Upper lobe of left lung (tissue), 6 donors: ENCODE results near the gene GAP43. TPM values are rescaled to one million over a fixed set of nuclear protein-coding genes. Genes with fewer than 3 reads are reported as not detected.

ENCODE experiments used
- ATAC-seq, 2 donors: fragments of 200-7000 bp; cut with Tn5 transposase; one replicate each; pipeline ENCODE4 v1.9.1; 2022; ENCODE audit warnings: mild to moderate bottlenecking in 2 of 2, moderate library complexity in 2 of 2; ENCODE audit not compliant: low FRiP score in 2 of 2
- DNase-seq, 2 donors: peaks; one replicate each; pipeline ENCODE4 v3.0.0-alpha.2; 2019 to 2020
- H3K27ac ChIP-seq, 4 donors: fragments of 200-600 bp; sonication (generic); one replicate each; pipeline ENCODE4 v1.5.1; 2016 to 2019
- H3K27me3 ChIP-seq, 4 donors: fragments of 200-600 bp; sonication (generic); one replicate each; pipeline ENCODE4 v1.5.1; 2017 to 2019
- H3K36me3 ChIP-seq, 4 donors: fragments of 200-600 bp; sonication (generic); one replicate each; pipeline ENCODE4 v1.5.1; 2016 to 2019
- H3K4me1 ChIP-seq, 4 donors: fragments of 200-600 bp; sonication (generic); one replicate each; pipeline ENCODE4 v1.5.1; 2018 to 2019
- H3K4me3 ChIP-seq, 4 donors: fragments of 200-600 bp; sonication (generic); one replicate each; pipeline ENCODE4 v1.5.1; 2017 to 2019; ENCODE audit warnings: mild to moderate bottlenecking in 2 of 4, moderate library complexity in 1 of 4
- H3K9me3 ChIP-seq, 4 donors: fragments of 200-600 bp; sonication (generic); one replicate each; pipeline ENCODE4 v1.5.1; 2018 to 2019
- EP300 ChIP-seq, 4 donors: sonication (generic); formaldehyde crosslinking; IDR thresholded peaks; one replicate each; pipeline ENCODE4 v1.5.1; 2017; ENCODE audit warnings: antibody characterized with exemption in 4 of 4, control low read depth in 2 of 4
- POLR2A ChIP-seq, 4 donors: fragments of 450-650 bp; IDR thresholded peaks; one replicate each; pipeline ENCODE4 v1.5.1; 2016 to 2017; ENCODE audit warnings: antibody characterized with exemption in 4 of 4, mild to moderate bottlenecking in 2 of 4
- POLR2AphosphoS5 ChIP-seq, 2 donors: sonication (generic); formaldehyde crosslinking; IDR thresholded peaks; one replicate each; pipeline ENCODE4 v1.5.1; 2017; ENCODE audit warnings: antibody characterized with exemption in 2 of 2
- WGBS, 2 donors: methylation state at CpG; one replicate each; pipeline ENCODE4 v1.1.5; 2017 to 2018; 5-methylcytosine and 5-hydroxymethylcytosine counted together
- total RNA-seq, 6 donors: library from RNA; depleted of rRNA in 4 of 6; stranded (reverse); fragments of >200 nt in 4 of 6; gene quantifications; one replicate each; pipeline versions ENCODE4 v1.1.0 to v1.2.1, GENCODE V29; 2016 to 2021
- TF ChIP-seq, protein P1 (sequence below), 6 experiments: fragments of 450-650 bp in 4 of 6; fragments of 200-600 bp in 2 of 6; sonication (generic) in 2 of 6; IDR thresholded peaks; one replicate each; pipeline ENCODE4 v1.5.1; 2016 to 2019; ENCODE audit warnings: antibody characterized with exemption in 6 of 6
- donor health status: DM: no; HTN: no; CAD: no; lungs with moderate emphysema.
- donor health status: DM: no; HTN: yes; CAD: no; lungs with severe emphysema.

The GAP43 gene
- total RNA-seq, 6 donors from 2014 or later = 0.13 TPM; not detected in 5

DNA sequence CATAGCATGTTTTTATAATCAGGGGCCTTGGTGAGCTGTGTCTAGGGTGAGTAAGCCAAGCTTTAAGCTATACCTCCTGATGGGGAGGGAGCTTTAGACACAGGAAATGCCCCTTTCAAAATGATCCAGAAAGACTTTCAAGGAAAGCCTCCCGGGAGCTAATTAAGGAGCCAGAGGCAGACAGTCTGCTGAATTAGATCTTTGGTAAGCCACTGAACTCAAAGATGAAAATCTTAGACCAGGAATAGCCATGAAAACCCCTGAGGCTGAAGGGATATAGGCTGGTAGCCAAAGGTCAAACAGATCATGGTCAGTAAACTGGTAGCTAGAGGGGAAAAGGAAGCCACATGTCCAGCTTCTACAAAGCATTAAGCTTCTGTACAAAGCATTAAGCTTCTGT lies 42.7 kb upstream of the GAP43 start:
- DNase-seq (no peak), ATAC-seq (no peak)
- H3K27ac ChIP-seq = no peak overlapping the region
- no peaks in the 10 kb centered on the region for H3K9me3 ChIP-seq
- H3K36me3 ChIP-seq = no peaks in the 10 kb centered on the region
- TF ChIP-seq EP300 (IDR thresholded peaks at IDR 0.05) (no peak), POLR2AphosphoS5 (IDR thresholded peaks at IDR 0.05) (no peak), POLR2A (IDR thresholded peaks at IDR 0.05) (no peak)
- TF ChIP-seq, protein P1, sequence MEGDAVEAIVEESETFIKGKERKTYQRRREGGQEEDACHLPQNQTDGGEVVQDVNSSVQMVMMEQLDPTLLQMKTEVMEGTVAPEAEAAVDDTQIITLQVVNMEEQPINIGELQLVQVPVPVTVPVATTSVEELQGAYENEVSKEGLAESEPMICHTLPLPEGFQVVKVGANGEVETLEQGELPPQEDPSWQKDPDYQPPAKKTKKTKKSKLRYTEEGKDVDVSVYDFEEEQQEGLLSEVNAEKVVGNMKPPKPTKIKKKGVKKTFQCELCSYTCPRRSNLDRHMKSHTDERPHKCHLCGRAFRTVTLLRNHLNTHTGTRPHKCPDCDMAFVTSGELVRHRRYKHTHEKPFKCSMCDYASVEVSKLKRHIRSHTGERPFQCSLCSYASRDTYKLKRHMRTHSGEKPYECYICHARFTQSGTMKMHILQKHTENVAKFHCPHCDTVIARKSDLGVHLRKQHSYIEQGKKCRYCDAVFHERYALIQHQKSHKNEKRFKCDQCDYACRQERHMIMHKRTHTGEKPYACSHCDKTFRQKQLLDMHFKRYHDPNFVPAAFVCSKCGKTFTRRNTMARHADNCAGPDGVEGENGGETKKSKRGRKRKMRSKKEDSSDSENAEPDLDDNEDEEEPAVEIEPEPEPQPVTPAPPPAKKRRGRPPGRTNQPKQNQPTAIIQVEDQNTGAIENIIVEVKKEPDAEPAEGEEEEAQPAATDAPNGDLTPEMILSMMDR (IDR thresholded peaks at IDR 0.05) = no peak
- H3K4me1 ChIP-seq = no peaks in the 10 kb centered on the region
- no peak overlapping the region for H3K4me3 ChIP-seq
- no peaks in the 10 kb centered on the region for H3K27me3 ChIP-seq
- WGBS, 2 donors = 76 to 86% methylated on average over 1 of the region's 1 CpG

DNA sequence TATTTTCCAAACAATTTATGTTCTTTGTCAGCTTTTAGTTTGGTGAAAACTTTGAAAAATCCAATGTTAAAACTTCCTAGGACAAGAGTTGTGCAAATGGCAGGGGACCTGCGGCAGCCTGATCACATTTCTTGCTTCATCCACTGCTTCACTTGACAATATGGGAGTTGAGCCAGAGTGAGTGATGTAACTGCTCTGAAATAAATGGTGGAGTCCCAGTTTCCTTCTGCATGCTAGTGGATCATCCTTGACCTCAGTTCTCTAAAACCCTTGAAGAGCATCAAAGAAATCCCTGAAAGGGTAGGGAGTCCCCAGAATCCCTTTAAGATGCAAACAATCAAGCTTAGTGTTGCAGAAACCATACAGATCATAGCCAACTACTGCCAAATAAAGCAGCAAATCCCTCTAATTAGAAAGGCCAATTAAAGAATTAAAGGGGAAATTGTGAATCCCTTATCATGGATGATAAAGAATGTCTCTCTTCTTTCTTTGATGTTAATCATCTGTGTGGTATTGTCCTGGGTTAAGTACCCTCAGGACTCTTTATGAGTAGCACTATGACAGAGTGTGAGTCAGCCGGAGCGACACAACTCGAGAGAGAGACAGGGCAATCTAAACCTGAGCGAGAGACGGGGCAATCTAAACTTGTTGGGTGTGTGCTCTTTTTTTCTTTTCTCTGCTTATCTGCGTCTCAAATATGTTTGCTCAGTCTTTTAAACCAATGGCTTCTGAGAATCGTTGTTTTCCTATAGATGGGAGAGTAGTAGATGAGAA lies 41.8 kb upstream of the GAP43 start:
- Histone ChIP-seq H3K4me3 (no peak overlapping the region), H3K27me3 (no peaks in the 10 kb centered on the region), H3K27ac (no peak overlapping the region), H3K9me3 (no peaks in the 10 kb centered on the region), H3K4me1 (no peaks in the 10 kb centered on the region), H3K36me3 (no peaks in the 10 kb centered on the region)
- ATAC-seq (peak in 1 of 2 donors; percentile 75), DNase-seq (no peak)
- WGBS, 2 donors = 71 to 75% methylated on average over 8 of the region's 8 CpGs
- TF ChIP-seq POLR2AphosphoS5 (IDR thresholded peaks at IDR 0.05) = no peak
- TF ChIP-seq POLR2A (IDR thresholded peaks at IDR 0.05) = no peak
- TF ChIP-seq, protein P1 (IDR thresholded peaks at IDR 0.05) = no peak
- no peak for TF ChIP-seq EP300 (IDR thresholded peaks at IDR 0.05)

DNA sequence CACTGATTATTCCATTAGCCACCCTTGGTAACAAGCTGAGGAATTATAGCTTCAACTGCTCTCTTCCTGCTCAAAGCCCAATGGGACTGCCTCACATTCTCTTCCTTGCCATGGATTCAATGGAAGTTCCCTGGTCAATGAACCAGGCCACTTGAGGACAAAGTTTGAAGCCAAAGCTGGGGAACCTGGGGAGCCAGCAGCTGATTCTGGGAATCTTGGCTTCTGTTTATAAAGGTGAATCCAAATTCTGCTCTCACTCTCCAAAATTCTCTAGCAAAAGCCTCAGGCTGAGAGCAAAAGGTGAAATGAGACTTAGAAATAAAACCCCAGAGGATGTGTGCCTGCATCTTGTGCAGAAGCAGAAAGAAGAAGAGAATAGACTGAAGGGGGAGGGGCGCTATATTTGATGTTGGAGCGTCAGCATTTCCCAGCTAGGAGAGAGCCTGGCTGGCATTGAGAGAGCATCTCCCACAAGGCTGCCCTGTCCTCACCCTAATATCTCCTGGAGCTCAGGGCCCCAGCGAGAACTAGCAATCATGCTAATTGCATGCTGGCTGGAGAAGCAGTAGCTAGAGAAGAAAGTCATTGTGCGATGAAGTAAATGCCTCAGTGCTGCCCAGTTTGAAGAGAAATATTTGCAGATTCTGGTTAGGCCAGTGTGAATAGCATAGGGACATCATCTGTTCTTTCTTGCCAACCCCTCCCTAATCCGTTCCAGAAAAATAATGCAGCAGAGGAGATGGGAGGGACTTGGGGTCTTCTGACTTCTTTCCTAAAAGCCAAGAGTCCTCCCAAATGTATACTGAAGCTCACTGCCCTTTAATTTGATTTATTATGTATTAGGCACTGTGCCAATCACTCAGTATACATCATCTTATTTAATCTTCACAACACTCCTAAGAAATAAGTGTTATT lies 34.9 kb upstream of the GAP43 start:
- Histone ChIP-seq H3K36me3 (no peaks in the 10 kb centered on the region), H3K4me1 (no peaks in the 10 kb centered on the region), H3K4me3 (no peak overlapping the region), H3K27ac (no peak overlapping the region), H3K27me3 (no peaks in the 10 kb centered on the region), H3K9me3 (no peaks in the 10 kb centered on the region)
- ATAC-seq (no peak), DNase-seq (no peak)
- WGBS, 2 donors = 72 to 86% methylated on average over 5 of the region's 5 CpGs
- TF ChIP-seq POLR2A (IDR thresholded peaks at IDR 0.05) (no peak), POLR2AphosphoS5 (IDR thresholded peaks at IDR 0.05) (no peak), EP300 (IDR thresholded peaks at IDR 0.05) (no peak)
- TF ChIP-seq, protein P1 (IDR thresholded peaks at IDR 0.05) = no peak

DNA sequence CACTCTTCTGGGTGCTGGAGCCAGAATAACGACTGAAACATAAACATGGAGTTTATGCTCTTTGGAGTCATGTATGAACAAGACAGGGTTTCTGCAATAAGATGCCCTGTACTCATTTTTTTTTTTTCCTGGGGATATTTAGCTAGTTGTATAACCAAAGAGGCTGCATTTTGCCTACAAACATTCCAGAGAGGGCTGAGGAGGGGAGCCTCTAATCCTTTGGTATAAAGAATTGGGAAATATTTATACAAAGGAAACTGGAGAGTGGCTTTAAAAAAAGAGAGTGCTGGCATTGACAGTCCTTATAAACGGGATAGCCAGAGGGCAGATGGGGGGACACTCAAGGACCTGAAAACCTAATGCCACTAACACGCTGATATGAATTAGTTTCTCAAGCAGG lies 32.4 kb upstream of the GAP43 start:
- Histone ChIP-seq H3K27ac (no peak overlapping the region), H3K27me3 (no peaks in the 10 kb centered on the region), H3K9me3 (peaks cover 0 to 6% (median 2%) of the 10 kb centered on the region in 4 donors), H3K36me3 (no peaks in the 10 kb centered on the region), H3K4me3 (no peak overlapping the region), H3K4me1 (no peaks in the 10 kb centered on the region)
- TF ChIP-seq, protein P1 (IDR thresholded peaks at IDR 0.05) = no peak
- TF ChIP-seq POLR2A (IDR thresholded peaks at IDR 0.05) = no peak
- TF ChIP-seq POLR2AphosphoS5 (IDR thresholded peaks at IDR 0.05) = no peak
- no peak for TF ChIP-seq EP300 (IDR thresholded peaks at IDR 0.05)
- 44 to 60% methylated on average over 3 of the region's 3 CpGs for WGBS, 2 donors
- DNase-seq (no peak), ATAC-seq (no peak)
